Spinal cord (tissue), 10 donors: ENCODE measurements around the gene CELA1. TPM values are rescaled to one million over a fixed set of nuclear protein-coding genes. Genes with fewer than 3 reads are reported as not detected.

Experiments
- DNase-seq, 6 donors: peaks; one replicate each; pipeline versions ENCODE4 v3.0.0 to v3.0.0-alpha.2; 2013 to 2015; ENCODE audit warnings: low spot score in 6 of 6, low read depth in 4 of 6
- H3K27ac ChIP-seq: one replicate; pipeline ENCODE4 v1.5.1; 2013; ENCODE audit warnings: low read depth, low read length, control low read depth
- H3K27me3 ChIP-seq: one replicate; pipeline ENCODE4 v1.6.1; 2013; ENCODE audit warnings: low read length; ENCODE audit not compliant: control insufficient read depth, insufficient read depth
- H3K36me3 ChIP-seq: one replicate; pipeline ENCODE4 v1.6.1; 2013; ENCODE audit warnings: low read length; ENCODE audit not compliant: control insufficient read depth, insufficient read depth
- H3K4me1 ChIP-seq: one replicate; pipeline ENCODE4 v1.6.1; 2013; ENCODE audit warnings: low read length; ENCODE audit not compliant: control insufficient read depth, insufficient read depth
- H3K4me3 ChIP-seq: one replicate; pipeline ENCODE4 v1.5.1; 2013; ENCODE audit warnings: low read depth, low read length, control low read depth
- H3K9me3 ChIP-seq: one replicate; pipeline ENCODE4 v1.6.1; 2013; ENCODE audit warnings: low read length; ENCODE audit not compliant: control insufficient read depth, insufficient read depth
- WGBS: methylation state at CpG from one replicate; pipeline ENCODE4 v1.1.5; 2013; ENCODE audit warnings: missing lambda C conversion rate; ENCODE audit not compliant: insufficient coverage; 5-methylcytosine and 5-hydroxymethylcytosine counted together
- polyA plus RNA-seq, 2 donors: library from polyadenylated mRNA; unstranded; fragments of 120-200 nt; gene quantifications; one replicate each; pipeline ENCODE4 v1.2.1, GENCODE V29; 2013; ENCODE audit not compliant: insufficient read length in 2 of 2
- total RNA-seq, 2 donors: library from RNA; depleted of rRNA in 1 of 2; stranded (reverse); fragments of 120-200 nt in 1 of 2; fragments of >200 nt in 1 of 2; gene quantifications; one replicate each; pipeline versions ENCODE4 v1.2.3 to v1.2.4, GENCODE V29; 2013 to 2014
- donor health status: healthy.

The CELA1 gene
- total and polyA plus RNA-seq, 4 donors = not detected

- H3K4me3 ChIP-seq = no peak overlapping the region
- H3K27me3 ChIP-seq = no peaks in the 10 kb centered on the region
- no peaks in the 10 kb centered on the region for H3K9me3 ChIP-seq
- H3K36me3 ChIP-seq = no peaks in the 10 kb centered on the region
- H3K4me1 ChIP-seq = peaks cover 12% of the 10 kb centered on the region
- DNase-seq = no peak
- 90% methylated on average over 2 of the region's 2 CpGs for WGBS
- H3K27ac ChIP-seq = peak overlapping the region; percentile 64
These were observed 16.4 kb upstream of the CELA1 start for GRCh38 chr12:51362747-51363342.

- H3K27ac ChIP-seq = peak overlapping the region; percentile 57
- WGBS = 29% methylated on average over 4 of the region's 6 CpGs
- DNase-seq = peak in 1 of 6 donors; percentile 55
These were observed 15.8 kb upstream of the CELA1 start for GRCh38 chr12:51362307-51362706.

GRCh38 chr12:51361161-51362016, 14.9 kb upstream of the CELA1 start:
- Histone ChIP-seq H3K27me3 (no peaks in the 10 kb centered on the region), H3K36me3 (no peaks in the 10 kb centered on the region), H3K4me3 (no peak overlapping the region), H3K4me1 (peaks cover 12% of the 10 kb centered on the region), H3K27ac (peak overlapping the region; percentile 57), H3K9me3 (no peaks in the 10 kb centered on the region)
- 89% methylated on average over 5 of the region's 8 CpGs for WGBS
- DNase-seq = no peak

More at GRCh38 chr12:51362307-51362706, 15.8 kb upstream of the CELA1 start:
- Histone ChIP-seq H3K4me1 (peaks cover 12% of the 10 kb centered on the region), H3K36me3 (no peaks in the 10 kb centered on the region), H3K27me3 (no peaks in the 10 kb centered on the region), H3K9me3 (no peaks in the 10 kb centered on the region), H3K4me3 (no peak overlapping the region)

- Histone ChIP-seq H3K4me1 (peaks cover 12% of the 10 kb centered on the region), H3K27ac (no peak overlapping the region), H3K27me3 (no peaks in the 10 kb centered on the region), H3K36me3 (no peaks in the 10 kb centered on the region), H3K4me3 (no peak overlapping the region), H3K9me3 (no peaks in the 10 kb centered on the region)
- no CpG with 5 or more reads among the region's 2 CpGs for WGBS
- DNase-seq = no peak
These were observed 13.8 kb upstream of the CELA1 start for GRCh38 chr12:51360315-51360714.

- Histone ChIP-seq H3K4me3 (no peak overlapping the region), H3K27me3 (no peaks in the 10 kb centered on the region), H3K9me3 (no peaks in the 10 kb centered on the region), H3K27ac (no peak overlapping the region), H3K4me1 (peaks cover 12% of the 10 kb centered on the region), H3K36me3 (no peaks in the 10 kb centered on the region)
- DNase-seq = peak in 1 of 6 donors; percentile 34
- WGBS = 67% methylated on average over 1 of the region's 4 CpGs
These were observed 13.4 kb upstream of the CELA1 start for GRCh38 chr12:51359851-51360250.

GRCh38 chr12:51358496-51358895, 12.0 kb upstream of the CELA1 start:
- Histone ChIP-seq H3K27me3 (no peaks in the 10 kb centered on the region), H3K9me3 (no peaks in the 10 kb centered on the region), H3K4me3 (no peak overlapping the region), H3K4me1 (peaks cover 8% of the 10 kb centered on the region), H3K36me3 (no peaks in the 10 kb centered on the region), H3K27ac (no peak overlapping the region)
- whole genome bisulfite sequencing = 92% methylated on average over 7 of the region's 8 CpGs
- DNase-seq = no peak

GRCh38 chr12:51357374-51358047, 11.0 kb upstream of the CELA1 start:
- 89% methylated on average over 8 of the region's 10 CpGs for WGBS
- Histone ChIP-seq H3K27me3 (no peaks in the 10 kb centered on the region), H3K9me3 (no peaks in the 10 kb centered on the region), H3K36me3 (no peaks in the 10 kb centered on the region), H3K27ac (no peak overlapping the region), H3K4me3 (no peak overlapping the region), H3K4me1 (peaks cover 7% of the 10 kb centered on the region)
- DNase-seq = no peak

- 19% methylated on average over 7 of the region's 11 CpGs for WGBS
- Histone ChIP-seq H3K4me1 (peaks cover 4% of the 10 kb centered on the region), H3K27ac (no peak overlapping the region), H3K9me3 (no peaks in the 10 kb centered on the region), H3K27me3 (no peaks in the 10 kb centered on the region), H3K4me3 (no peak overlapping the region), H3K36me3 (no peaks in the 10 kb centered on the region)
- peak in 4 of 6 donors; percentile 20 to 69 (median 43) for DNase-seq
These were observed 5.5 kb upstream of the CELA1 start for GRCh38 chr12:51351913-51352532.

- Histone ChIP-seq H3K36me3 (no peaks in the 10 kb centered on the region), H3K4me1 (peaks cover 4% of the 10 kb centered on the region), H3K27me3 (no peaks in the 10 kb centered on the region), H3K4me3 (no peak overlapping the region), H3K9me3 (no peaks in the 10 kb centered on the region), H3K27ac (no peak overlapping the region)
- no peak for DNase-seq
- 94% methylated on average over 4 of the region's 5 CpGs for WGBS
These were observed 2.5 kb upstream of the CELA1 start for GRCh38 chr12:51349026-51349425.
